NCI-H1417 treated with DMSO at 0.1 percent for 48 hours (cell line): ENCODE results near the gene PRPH.

ENCODE experiments used
- DNase-seq: peaks from one replicate; lab custom pipeline; 2025; lab: John Stamatoyannopoulos, UW

The PRPH gene

GRCh38 chr12:49345825-49346658 is 51.1 kb downstream of the PRPH start:
- no peak for DNase-seq

GRCh38 chr12:49346659-49347310 is 51.8 kb downstream of the PRPH start, which contains the start of gene DNAJC22:
TSS of gene DNAJC22 (plus strand) at chr12:49346888. CDS start at chr12:49348873, 1,985 bp downstream.
- no peak for DNase-seq

- DNase-seq: no peak
Observed at GRCh38 chr12:49347311-49348193, 52.6 kb downstream of the PRPH start.
